Gastroesophageal sphincter (tissue), 3 donors: ENCODE measurements around the gene LRPAP1.

ENCODE experiments used
- CTCF ChIP-seq, 4 experiments: fragments of 200-600 bp in 2 of 4; fragments of 450-650 bp in 2 of 4; sonication (generic) in 1 of 4; IDR thresholded peaks; one replicate each; pipeline ENCODE4 v1.5.1; 2017 to 2019; ENCODE audit warnings: antibody characterized with exemption in 4 of 4, mild to moderate bottlenecking in 2 of 4, moderate library complexity in 2 of 4
- EP300 ChIP-seq: sonication (generic); formaldehyde crosslinking; IDR thresholded peaks from one replicate; pipeline ENCODE4 v1.6.1; 2017; ENCODE audit warnings: antibody characterized with exemption, mild to moderate bottlenecking

GRCh38 chr4:3476341-3476747 lies 55.9 kb downstream of the LRPAP1 start:
- TF ChIP-seq CTCF (IDR thresholded peaks at IDR 0.05) (no peak), EP300 (no peak)
